Tibial artery (tissue), 4 donors: Measurements from ENCODE around the gene DYRK3.
A peak's percentile ranks its signal among the peaks of the same experiment; 100 is the strongest.

ENCODE experiments used
- DNase-seq, 2 donors: peaks; one replicate each; pipeline ENCODE4 v3.0.0-alpha.2; 2019
- H3K27ac ChIP-seq, 2 donors: fragments of 200-600 bp; sonication (generic) in 1 of 2; 1 replicate in 1 of 2; 2 replicates in 1 of 2; pipeline ENCODE4 v1.5.1; 2018 to 2019; ENCODE audit warnings: mild to moderate bottlenecking in 1 of 2
- H3K27me3 ChIP-seq, 2 donors: fragments of 200-600 bp; sonication (generic) in 1 of 2; one replicate each; pipeline versions ENCODE4 v1.5.1 to v1.6.0; 2016 to 2019
- H3K36me3 ChIP-seq, 3 donors: fragments of 200-600 bp; sonication (generic) in 2 of 3; one replicate each; pipeline ENCODE4 v1.5.1; 2016 to 2019; ENCODE audit warnings: mild to moderate bottlenecking in 2 of 3
- H3K4me1 ChIP-seq, 4 donors: fragments of 200-600 bp; sonication (generic) in 2 of 4; 1 replicate in 3 of 4; 2 replicates in 1 of 4; pipeline ENCODE4 v1.5.1; 2016 to 2019
- H3K4me3 ChIP-seq, 2 donors: fragments of 200-600 bp; sonication (generic) in 1 of 2; 1 replicate in 1 of 2; 2 replicates in 1 of 2; pipeline ENCODE4 v1.5.1; 2018 to 2019; ENCODE audit warnings: mild to moderate bottlenecking in 2 of 2
- H3K9me3 ChIP-seq, 3 donors: fragments of 200-600 bp; sonication (generic) in 1 of 3; one replicate each; pipeline ENCODE4 v1.5.1; 2016 to 2019
- intact Hi-C: fragments of 100-400 bp; cut with DNase I; formaldehyde crosslinking; loops from one replicate; pipeline ENCODE4 v1.15.0; 2023; ENCODE audit warnings: low total_unique reads
- TF ChIP-seq, protein P1 (sequence below), 2 experiments: fragments of 200-600 bp in 1 of 2; fragments of 450-650 bp in 1 of 2; IDR thresholded peaks; one replicate each; pipeline ENCODE4 v1.5.1; 2017 to 2019; ENCODE audit warnings: antibody characterized with exemption in 2 of 2, mild to moderate bottlenecking in 1 of 2, moderate library complexity in 1 of 2

DYRK3 gene

GRCh38 chr1:206590025-206590758 lies 45.1 kb upstream of the DYRK3 start:
- H3K27ac ChIP-seq, result no peak overlapping the region

DNA sequence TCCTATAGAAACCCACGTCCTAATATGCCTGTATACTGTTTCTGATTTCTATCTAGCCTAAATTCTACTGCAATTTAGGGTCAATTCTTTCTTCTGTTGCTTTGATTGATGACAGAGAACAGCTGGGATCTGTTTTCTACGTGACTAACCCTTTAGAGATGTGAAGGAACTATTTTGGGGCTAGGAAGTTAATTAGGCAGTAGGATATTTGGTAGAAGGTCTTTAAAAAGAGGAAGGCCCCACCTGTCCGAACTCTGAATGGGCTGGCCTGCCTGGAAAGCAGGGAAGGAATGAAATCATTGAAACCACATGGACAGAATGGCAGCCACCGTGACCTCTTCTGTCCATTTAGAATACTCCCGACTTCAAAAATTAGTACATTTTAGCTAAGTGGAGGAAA lies 44.1 kb upstream of the DYRK3 start:
- H3K9me3 ChIP-seq, result no peaks in the 10 kb centered on the region
- H3K36me3 ChIP-seq, result peaks cover 58 to 98% (median 79%) of the 10 kb centered on the region in 3 donors
- intact Hi-C loops, result no loop called here
- TF ChIP-seq, protein P1, sequence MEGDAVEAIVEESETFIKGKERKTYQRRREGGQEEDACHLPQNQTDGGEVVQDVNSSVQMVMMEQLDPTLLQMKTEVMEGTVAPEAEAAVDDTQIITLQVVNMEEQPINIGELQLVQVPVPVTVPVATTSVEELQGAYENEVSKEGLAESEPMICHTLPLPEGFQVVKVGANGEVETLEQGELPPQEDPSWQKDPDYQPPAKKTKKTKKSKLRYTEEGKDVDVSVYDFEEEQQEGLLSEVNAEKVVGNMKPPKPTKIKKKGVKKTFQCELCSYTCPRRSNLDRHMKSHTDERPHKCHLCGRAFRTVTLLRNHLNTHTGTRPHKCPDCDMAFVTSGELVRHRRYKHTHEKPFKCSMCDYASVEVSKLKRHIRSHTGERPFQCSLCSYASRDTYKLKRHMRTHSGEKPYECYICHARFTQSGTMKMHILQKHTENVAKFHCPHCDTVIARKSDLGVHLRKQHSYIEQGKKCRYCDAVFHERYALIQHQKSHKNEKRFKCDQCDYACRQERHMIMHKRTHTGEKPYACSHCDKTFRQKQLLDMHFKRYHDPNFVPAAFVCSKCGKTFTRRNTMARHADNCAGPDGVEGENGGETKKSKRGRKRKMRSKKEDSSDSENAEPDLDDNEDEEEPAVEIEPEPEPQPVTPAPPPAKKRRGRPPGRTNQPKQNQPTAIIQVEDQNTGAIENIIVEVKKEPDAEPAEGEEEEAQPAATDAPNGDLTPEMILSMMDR (IDR thresholded peaks at IDR 0.05), result no peak
- no peak for DNase-seq
- H3K27me3 ChIP-seq, result no peaks in the 10 kb centered on the region
- peaks cover 0 to 8% (median 2%) of the 10 kb centered on the region in 4 donors for H3K4me1 ChIP-seq
- no peak overlapping the region for H3K27ac ChIP-seq
- H3K4me3 ChIP-seq, result no peak overlapping the region

More at GRCh38 chr1:206590025-206590758, 45.1 kb upstream of the DYRK3 start:
- H3K4me1 ChIP-seq, result peaks cover 0 to 8% (median 2%) of the 10 kb centered on the region in 4 donors
- H3K4me3 ChIP-seq, result no peak overlapping the region
- TF ChIP-seq, protein P1 (IDR thresholded peaks at IDR 0.05), result peak in 1 of 2 experiments; percentile 10
- H3K9me3 ChIP-seq, result no peaks in the 10 kb centered on the region
- intact Hi-C loops, result no loop called here
- peaks cover 47 to 98% (median 78%) of the 10 kb centered on the region in 3 donors for H3K36me3 ChIP-seq
- no peak for DNase-seq
- H3K27me3 ChIP-seq, result no peaks in the 10 kb centered on the region

DNA sequence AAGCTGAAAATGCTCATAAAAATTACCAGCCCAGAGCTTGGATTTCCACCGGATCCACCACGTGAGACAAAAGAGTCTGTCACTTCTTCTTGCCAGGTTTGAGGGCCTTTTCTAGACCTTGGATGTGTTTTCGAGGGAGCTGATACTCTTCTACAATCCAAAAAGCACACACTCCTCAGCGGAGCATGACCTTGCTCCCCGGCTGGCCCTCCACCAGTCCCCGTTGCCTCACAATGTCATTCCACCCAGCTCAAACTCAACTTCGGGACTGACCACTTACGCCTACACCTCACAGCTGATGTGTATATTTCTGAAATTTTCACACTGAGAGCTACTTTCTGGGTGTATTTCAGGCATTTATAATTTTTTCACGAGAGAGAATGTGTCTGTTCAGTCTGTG lies 43.6 kb upstream of the DYRK3 start:
- Histone ChIP-seq H3K4me3 (no peak overlapping the region), H3K4me1 (peaks cover 0 to 8% (median 2%) of the 10 kb centered on the region in 4 donors), H3K36me3 (peaks cover 59 to 98% (median 79%) of the 10 kb centered on the region in 3 donors), H3K9me3 (no peaks in the 10 kb centered on the region), H3K27ac (no peak overlapping the region), H3K27me3 (no peaks in the 10 kb centered on the region)
- no peak for DNase-seq
- intact Hi-C loops, result no loop called here
- TF ChIP-seq, protein P1 (IDR thresholded peaks at IDR 0.05), result no peak

- Histone ChIP-seq H3K4me1 (peaks cover 0 to 5% (median 0%) of the 10 kb centered on the region in 4 donors), H3K9me3 (no peaks in the 10 kb centered on the region), H3K36me3 (peaks cover 62 to 98% (median 83%) of the 10 kb centered on the region in 3 donors), H3K27me3 (no peaks in the 10 kb centered on the region), H3K27ac (no peak overlapping the region), H3K4me3 (no peak overlapping the region)
- no peak for DNase-seq
- intact Hi-C loops, result no loop called here
- TF ChIP-seq, protein P1 (IDR thresholded peaks at IDR 0.05), result no peak
Observed at GRCh38 chr1:206593351-206593925, 41.9 kb upstream of the DYRK3 start.

DNA sequence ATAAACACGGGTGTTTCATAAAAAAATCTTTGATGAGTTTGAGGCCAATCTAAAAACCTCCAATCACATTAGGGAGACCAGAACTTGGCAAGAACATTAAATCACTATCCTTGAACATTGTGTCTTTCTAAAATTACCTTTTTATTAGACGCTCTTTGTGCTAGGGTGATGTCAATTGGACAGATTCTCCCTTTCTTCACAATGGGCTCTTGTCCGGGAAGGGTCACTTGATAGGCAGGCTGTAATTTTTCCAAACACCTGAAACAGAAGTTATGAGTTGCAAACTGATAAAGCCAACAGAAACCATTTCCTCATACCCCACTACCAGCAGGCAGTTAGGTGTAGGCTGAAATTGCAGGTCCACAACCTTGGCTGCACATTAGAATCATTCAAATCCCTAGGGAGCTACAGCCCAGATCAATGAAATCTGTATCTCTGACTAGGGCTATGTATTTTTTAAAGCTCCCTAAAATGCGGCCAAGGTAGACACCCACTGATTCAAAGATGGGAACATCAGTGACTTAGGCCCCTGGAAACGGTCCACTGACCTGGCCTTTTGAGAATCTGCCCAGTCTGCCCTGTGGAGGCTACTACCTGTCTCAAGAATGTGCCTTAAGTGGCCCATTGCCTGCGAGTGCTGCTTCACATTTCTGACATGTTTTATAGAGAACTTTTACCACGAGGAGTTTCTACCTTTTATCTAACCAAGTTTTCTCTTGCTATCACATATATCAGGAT lies 39.6 kb upstream of the DYRK3 start:
- DNase-seq, result no peak
- H3K4me1 ChIP-seq, result no peaks in the 10 kb centered on the region
- H3K27ac ChIP-seq, result no peak overlapping the region
- no peaks in the 10 kb centered on the region for H3K9me3 ChIP-seq
- intact Hi-C loops, result no loop called here
- H3K36me3 ChIP-seq, result peaks cover 78 to 100% (median 98%) of the 10 kb centered on the region in 3 donors
- H3K4me3 ChIP-seq, result no peak overlapping the region
- TF ChIP-seq, protein P1 (IDR thresholded peaks at IDR 0.05), result no peak
- H3K27me3 ChIP-seq, result no peaks in the 10 kb centered on the region
